WTC11 (cell line): ENCODE results near the gene SOCS1. TPM values are rescaled to one million over a fixed set of nuclear protein-coding genes. Genes with fewer than 3 reads are reported as not detected.
A peak's percentile ranks its signal among the peaks of the same experiment; 100 is the strongest.

ENCODE experiments used
- ATAC-seq: fragments of 200-7000 bp; cut with Tn5 transposase; 2 replicates; pipeline ENCODE4 v1.10.0; 2021; ENCODE audit warnings: mild to moderate bottlenecking, moderate library complexity
- CTCF ChIA-PET: fragments of 300-600 bp; sonication (Branson Sonifier 250); formaldehyde crosslinking; loops from one replicate; lab custom pipeline; 2021; ENCODE audit warnings: antibody characterized with exemption; lab: Charles Lee
- POLR2A ChIA-PET: fragments of 350-600 bp; sonication (Branson Sonifier 250); formaldehyde crosslinking; loops from one replicate; lab custom pipeline; 2021; ENCODE audit warnings: antibody characterized with exemption; lab: Charles Lee
- DNase-seq: peaks from one replicate; pipeline ENCODE4 v3.0.0; 2021; ENCODE audit warnings: low spot score
- H3K27ac Mint-ChIP-seq: 2 replicates; pipeline ENCODE4 v1.8.0; 2021; ENCODE audit warnings: mixed read lengths
- H3K27me3 Mint-ChIP-seq: 2 replicates; pipeline ENCODE4 v1.8.0; 2021; ENCODE audit warnings: low read depth, mild to moderate bottlenecking, moderate library complexity, mixed read lengths
- H3K36me3 Mint-ChIP-seq: 2 replicates; pipeline ENCODE4 v1.8.0; 2021; ENCODE audit warnings: mixed read lengths
- H3K4me1 Mint-ChIP-seq: 2 replicates; pipeline ENCODE4 v1.8.0; 2022; ENCODE audit warnings: mixed read lengths
- H3K4me3 Mint-ChIP-seq: 2 replicates; pipeline ENCODE4 v1.8.0; 2021; ENCODE audit warnings: mild to moderate bottlenecking, moderate library complexity, mixed read lengths
- H3K9me3 Mint-ChIP-seq: 2 replicates; pipeline ENCODE4 v1.8.0; 2021; ENCODE audit warnings: mixed read lengths
- AFF4 ChIP-seq: sonication (generic); formaldehyde crosslinking; IDR thresholded peaks from 2 replicates; pipeline ENCODE4 v1.8.1; 2023; ENCODE audit warnings: mild to moderate bottlenecking, missing genetic modification reagents, borderline replicate concordance
- ATF1 ChIP-seq: sonication (generic); formaldehyde crosslinking; IDR thresholded peaks from 2 replicates; pipeline ENCODE4 v1.8.1; 2023; ENCODE audit warnings: mild to moderate bottlenecking, moderate library complexity, missing genetic modification reagents
- EMX1 ChIP-seq: fragments of 250-450 bp; sonication (Bioruptor Pico); IDR thresholded peaks from 2 replicates; pipeline ENCODE4 v1.8.0; 2021; ENCODE audit warnings: mild to moderate bottlenecking
- ETV6 ChIP-seq: sonication (generic); formaldehyde crosslinking; IDR thresholded peaks from 2 replicates; pipeline ENCODE4 v1.8.1; 2022; ENCODE audit warnings: mild to moderate bottlenecking, missing genetic modification reagents
- FOXP1 ChIP-seq: sonication (generic); formaldehyde crosslinking; IDR thresholded peaks from 2 replicates; pipeline ENCODE4 v1.8.0; 2022; ENCODE audit warnings: missing genetic modification reagents, mild to moderate bottlenecking, moderate library complexity, borderline replicate concordance
- MLX ChIP-seq: sonication (generic); formaldehyde crosslinking; IDR thresholded peaks from 2 replicates; pipeline ENCODE4 v1.8.1; 2023; ENCODE audit warnings: mild to moderate bottlenecking, missing genetic modification reagents, moderate library complexity
- PRRX2 ChIP-seq: fragments of 250-450 bp; sonication (Bioruptor Pico); IDR thresholded peaks from 2 replicates; pipeline ENCODE4 v1.8.0; 2021; ENCODE audit warnings: mild to moderate bottlenecking
- RELA ChIP-seq: sonication (generic); formaldehyde crosslinking; IDR thresholded peaks from 2 replicates; pipeline ENCODE4 v1.8.1; 2022; ENCODE audit warnings: missing genetic modification reagents, mild to moderate bottlenecking, borderline replicate concordance
- SOX15 ChIP-seq: fragments of 250-450 bp; sonication (Bioruptor Pico); IDR thresholded peaks from 2 replicates; pipeline ENCODE4 v1.9.0; 2021; ENCODE audit warnings: mild to moderate bottlenecking
- TEAD1 ChIP-seq: sonication (generic); formaldehyde crosslinking; IDR thresholded peaks from 2 replicates; pipeline ENCODE4 v1.8.0; 2022; ENCODE audit warnings: mild to moderate bottlenecking, missing genetic modification reagents
- ZNF232 ChIP-seq: sonication (generic); formaldehyde crosslinking; IDR thresholded peaks from 2 replicates; pipeline ENCODE4 v1.8.0; 2022; ENCODE audit warnings: mild to moderate bottlenecking, missing genetic modification reagents
- ZNF263 ChIP-seq: sonication (generic); formaldehyde crosslinking; IDR thresholded peaks from 2 replicates; pipeline ENCODE4 v1.8.1; 2022; ENCODE audit warnings: low read depth, mild to moderate bottlenecking, moderate library complexity, missing genetic modification reagents
- ZNF317 ChIP-seq: sonication (generic); formaldehyde crosslinking; IDR thresholded peaks from 2 replicates; pipeline ENCODE4 v1.8.1; 2023; ENCODE audit warnings: low read depth, mild to moderate bottlenecking, moderate library complexity, missing genetic modification reagents, borderline replicate concordance
- ZNF396 ChIP-seq: fragments of 250-450 bp; sonication (Bioruptor Pico); IDR thresholded peaks from 2 replicates; pipeline ENCODE4 v1.8.0; 2021; ENCODE audit warnings: mild to moderate bottlenecking, moderate library complexity, borderline replicate concordance
- ZNF416 ChIP-seq: fragments of 250-450 bp; sonication (Bioruptor Pico); IDR thresholded peaks from 2 replicates; pipeline ENCODE4 v1.9.0; 2021; ENCODE audit warnings: mild to moderate bottlenecking, inconsistent platforms
- total RNA-seq: library from RNA; stranded (reverse); gene quantifications from 3 replicates; pipeline ENCODE4 v1.2.3, GENCODE V29; 2021
- TF ChIP-seq, protein P1 (sequence below): sonication (generic); formaldehyde crosslinking; IDR thresholded peaks from 2 replicates; pipeline ENCODE4 v1.8.1; 2022; ENCODE audit warnings: missing genetic modification reagents, borderline replicate concordance
- TF ChIP-seq, protein P2 (sequence below): sonication (generic); formaldehyde crosslinking; IDR thresholded peaks from 2 replicates; pipeline ENCODE4 v1.8.0; 2023; ENCODE audit warnings: missing genetic modification reagents, mild to moderate bottlenecking, borderline replicate concordance
- TF ChIP-seq, protein P3 (sequence below): fragments of 250-450 bp; sonication (Bioruptor Pico); IDR thresholded peaks from 2 replicates; pipeline ENCODE4 v1.9.0; 2021; ENCODE audit warnings: moderate library complexity, mild to moderate bottlenecking, inconsistent platforms, borderline replicate concordance
- TF ChIP-seq, protein P4 (sequence below): fragments of 250-450 bp; sonication (Bioruptor Pico); IDR thresholded peaks from 2 replicates; pipeline ENCODE4 v1.9.0; 2021; ENCODE audit warnings: mild to moderate bottlenecking
- TF ChIP-seq, protein P5 (sequence below): sonication (generic); formaldehyde crosslinking; IDR thresholded peaks from 2 replicates; pipeline ENCODE4 v1.8.1; 2022; ENCODE audit warnings: mild to moderate bottlenecking, missing genetic modification reagents, moderate library complexity, borderline replicate concordance
- TF ChIP-seq, protein P6 (sequence below): sonication (generic); formaldehyde crosslinking; IDR thresholded peaks from 2 replicates; pipeline ENCODE4 v1.8.1; 2022; ENCODE audit warnings: mild to moderate bottlenecking, moderate library complexity, missing genetic modification reagents

Gene SOCS1
- total RNA-seq, 1 experiment from 2014 or later, result 62.3 TPM

GRCh38 chr16:11301645-11302501 lies 45.9 kb upstream of the SOCS1 start:
- H3K36me3 Mint-ChIP-seq, result no peaks in the 10 kb centered on the region
- no peak for DNase-seq
- H3K4me1 Mint-ChIP-seq, result peaks cover 36% of the 10 kb centered on the region
- no peak for TF ChIP-seq ZNF416 (CRISPR knock-in tag)
- TF ChIP-seq, protein P1, sequence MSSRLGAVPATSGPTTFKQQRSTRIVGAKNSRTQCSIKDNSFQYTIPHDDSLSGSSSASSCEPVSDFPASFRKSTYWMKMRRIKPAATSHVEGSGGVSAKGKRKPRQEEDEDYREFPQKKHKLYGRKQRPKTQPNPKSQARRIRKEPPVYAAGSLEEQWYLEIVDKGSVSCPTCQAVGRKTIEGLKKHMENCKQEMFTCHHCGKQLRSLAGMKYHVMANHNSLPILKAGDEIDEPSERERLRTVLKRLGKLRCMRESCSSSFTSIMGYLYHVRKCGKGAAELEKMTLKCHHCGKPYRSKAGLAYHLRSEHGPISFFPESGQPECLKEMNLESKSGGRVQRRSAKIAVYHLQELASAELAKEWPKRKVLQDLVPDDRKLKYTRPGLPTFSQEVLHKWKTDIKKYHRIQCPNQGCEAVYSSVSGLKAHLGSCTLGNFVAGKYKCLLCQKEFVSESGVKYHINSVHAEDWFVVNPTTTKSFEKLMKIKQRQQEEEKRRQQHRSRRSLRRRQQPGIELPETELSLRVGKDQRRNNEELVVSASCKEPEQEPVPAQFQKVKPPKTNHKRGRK (CRISPR knock-in tag), result no peak
- TF ChIP-seq, protein P2, sequence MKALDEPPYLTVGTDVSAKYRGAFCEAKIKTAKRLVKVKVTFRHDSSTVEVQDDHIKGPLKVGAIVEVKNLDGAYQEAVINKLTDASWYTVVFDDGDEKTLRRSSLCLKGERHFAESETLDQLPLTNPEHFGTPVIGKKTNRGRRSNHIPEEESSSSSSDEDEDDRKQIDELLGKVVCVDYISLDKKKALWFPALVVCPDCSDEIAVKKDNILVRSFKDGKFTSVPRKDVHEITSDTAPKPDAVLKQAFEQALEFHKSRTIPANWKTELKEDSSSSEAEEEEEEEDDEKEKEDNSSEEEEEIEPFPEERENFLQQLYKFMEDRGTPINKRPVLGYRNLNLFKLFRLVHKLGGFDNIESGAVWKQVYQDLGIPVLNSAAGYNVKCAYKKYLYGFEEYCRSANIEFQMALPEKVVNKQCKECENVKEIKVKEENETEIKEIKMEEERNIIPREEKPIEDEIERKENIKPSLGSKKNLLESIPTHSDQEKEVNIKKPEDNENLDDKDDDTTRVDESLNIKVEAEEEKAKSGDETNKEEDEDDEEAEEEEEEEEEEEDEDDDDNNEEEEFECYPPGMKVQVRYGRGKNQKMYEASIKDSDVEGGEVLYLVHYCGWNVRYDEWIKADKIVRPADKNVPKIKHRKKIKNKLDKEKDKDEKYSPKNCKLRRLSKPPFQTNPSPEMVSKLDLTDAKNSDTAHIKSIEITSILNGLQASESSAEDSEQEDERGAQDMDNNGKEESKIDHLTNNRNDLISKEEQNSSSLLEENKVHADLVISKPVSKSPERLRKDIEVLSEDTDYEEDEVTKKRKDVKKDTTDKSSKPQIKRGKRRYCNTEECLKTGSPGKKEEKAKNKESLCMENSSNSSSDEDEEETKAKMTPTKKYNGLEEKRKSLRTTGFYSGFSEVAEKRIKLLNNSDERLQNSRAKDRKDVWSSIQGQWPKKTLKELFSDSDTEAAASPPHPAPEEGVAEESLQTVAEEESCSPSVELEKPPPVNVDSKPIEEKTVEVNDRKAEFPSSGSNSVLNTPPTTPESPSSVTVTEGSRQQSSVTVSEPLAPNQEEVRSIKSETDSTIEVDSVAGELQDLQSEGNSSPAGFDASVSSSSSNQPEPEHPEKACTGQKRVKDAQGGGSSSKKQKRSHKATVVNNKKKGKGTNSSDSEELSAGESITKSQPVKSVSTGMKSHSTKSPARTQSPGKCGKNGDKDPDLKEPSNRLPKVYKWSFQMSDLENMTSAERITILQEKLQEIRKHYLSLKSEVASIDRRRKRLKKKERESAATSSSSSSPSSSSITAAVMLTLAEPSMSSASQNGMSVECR, result no peak
- no peak for TF ChIP-seq ZNF396 (CRISPR knock-in tag)
- no peak for TF ChIP-seq AFF4
- no peak for TF ChIP-seq ZNF317 (CRISPR knock-in tag)
- TF ChIP-seq SOX15 (CRISPR knock-in tag), result no peak
- TF ChIP-seq, protein P3, sequence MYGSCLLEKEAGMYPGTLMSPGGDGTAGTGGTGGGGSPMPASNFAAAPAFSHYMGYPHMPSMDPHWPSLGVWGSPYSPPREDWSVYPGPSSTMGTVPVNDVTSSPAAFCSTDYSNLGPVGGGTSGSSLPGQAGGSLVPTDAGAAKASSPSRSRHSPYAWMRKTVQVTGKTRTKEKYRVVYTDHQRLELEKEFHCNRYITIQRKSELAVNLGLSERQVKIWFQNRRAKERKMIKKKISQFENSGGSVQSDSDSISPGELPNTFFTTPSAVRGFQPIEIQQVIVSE (CRISPR knock-in tag), result no peak
- TF ChIP-seq EMX1 (CRISPR knock-in tag), result no peak
- no peak for TF ChIP-seq ZNF232 (CRISPR knock-in tag)
- TF ChIP-seq, protein P4, sequence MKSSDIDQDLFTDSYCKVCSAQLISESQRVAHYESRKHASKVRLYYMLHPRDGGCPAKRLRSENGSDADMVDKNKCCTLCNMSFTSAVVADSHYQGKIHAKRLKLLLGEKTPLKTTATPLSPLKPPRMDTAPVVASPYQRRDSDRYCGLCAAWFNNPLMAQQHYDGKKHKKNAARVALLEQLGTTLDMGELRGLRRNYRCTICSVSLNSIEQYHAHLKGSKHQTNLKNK (CRISPR knock-in tag), result no peak
- no peak for TF ChIP-seq PRRX2 (CRISPR knock-in tag)
- ChIA-PET CTCF (no interaction called here), POLR2A (no interaction called here)
- peaks cover 4% of the 10 kb centered on the region; the same call in 1 of the 2 replicates for H3K9me3 Mint-ChIP-seq
- ATAC-seq, result no peak
- H3K27ac Mint-ChIP-seq, result peak overlapping the region; percentile 55; the same call in 1 of the 2 replicates
- H3K27me3 Mint-ChIP-seq, result no peaks in the 10 kb centered on the region
- H3K4me3 Mint-ChIP-seq, result no peak overlapping the region

GRCh38 chr16:11300560-11300892 lies 44.5 kb upstream of the SOCS1 start:
- ChIA-PET POLR2A (no interaction called here), CTCF (no interaction called here)
- Mint-ChIP-seq H3K4me1 (peaks cover 41% of the 10 kb centered on the region), H3K27ac (no peak overlapping the region), H3K36me3 (no peaks in the 10 kb centered on the region), H3K4me3 (no peak overlapping the region), H3K27me3 (no peaks in the 10 kb centered on the region), H3K9me3 (peaks cover under 1% of the 10 kb centered on the region; the same call in 1 of the 2 replicates)
- DNase-seq (no peak), ATAC-seq (no peak)
- TF ChIP-seq FOXP1 (CRISPR knock-in tag) (no peak), MLX (CRISPR knock-in tag) (no peak), ZNF416 (CRISPR knock-in tag) (no peak), TEAD1 (CRISPR knock-in tag) (no peak), ETV6 (CRISPR knock-in tag) (no peak), ZNF263 (CRISPR knock-in tag) (no peak), RELA (CRISPR knock-in tag) (no peak), ATF1 (CRISPR knock-in tag) (no peak)
- TF ChIP-seq, protein P5, sequence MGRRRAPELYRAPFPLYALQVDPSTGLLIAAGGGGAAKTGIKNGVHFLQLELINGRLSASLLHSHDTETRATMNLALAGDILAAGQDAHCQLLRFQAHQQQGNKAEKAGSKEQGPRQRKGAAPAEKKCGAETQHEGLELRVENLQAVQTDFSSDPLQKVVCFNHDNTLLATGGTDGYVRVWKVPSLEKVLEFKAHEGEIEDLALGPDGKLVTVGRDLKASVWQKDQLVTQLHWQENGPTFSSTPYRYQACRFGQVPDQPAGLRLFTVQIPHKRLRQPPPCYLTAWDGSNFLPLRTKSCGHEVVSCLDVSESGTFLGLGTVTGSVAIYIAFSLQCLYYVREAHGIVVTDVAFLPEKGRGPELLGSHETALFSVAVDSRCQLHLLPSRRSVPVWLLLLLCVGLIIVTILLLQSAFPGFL, result no peak
- TF ChIP-seq, protein P6, sequence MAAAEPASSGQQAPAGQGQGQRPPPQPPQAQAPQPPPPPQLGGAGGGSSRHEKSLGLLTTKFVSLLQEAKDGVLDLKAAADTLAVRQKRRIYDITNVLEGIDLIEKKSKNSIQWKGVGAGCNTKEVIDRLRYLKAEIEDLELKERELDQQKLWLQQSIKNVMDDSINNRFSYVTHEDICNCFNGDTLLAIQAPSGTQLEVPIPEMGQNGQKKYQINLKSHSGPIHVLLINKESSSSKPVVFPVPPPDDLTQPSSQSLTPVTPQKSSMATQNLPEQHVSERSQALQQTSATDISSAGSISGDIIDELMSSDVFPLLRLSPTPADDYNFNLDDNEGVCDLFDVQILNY (CRISPR knock-in tag), result no peak
